HCT116 (cell line): ENCODE measurements around the gene ATG4D. TPM values are rescaled to one million over a fixed set of nuclear protein-coding genes. Genes with fewer than 3 reads are reported as not detected.

ENCODE experiments used
- ATAC-seq: fragments of 200-7000 bp; cut with Tn5 transposase; 2 replicates; pipeline ENCODE4 v1.9.1; 2020; ENCODE audit warnings: mild to moderate bottlenecking, moderate library complexity
- BruUV-seq: library from RNA; stranded (reverse); fragments of 400-500 nt; replicated peaks from 2 replicates; lab custom pipeline; 2021; lab: Mats Ljungman, UMichigan
- CTCF ChIA-PET: fragments of 300-600 bp; sonication (Branson Sonifier 250); formaldehyde crosslinking; loops from one replicate; lab custom pipeline; 2021; ENCODE audit warnings: antibody characterized with exemption; lab: Charles Lee
- POLR2A ChIA-PET: fragments of 300-600, 350-600 bp; sonication (Branson Sonifier 250); formaldehyde crosslinking; loops from one replicate; lab custom pipeline; 2021; ENCODE audit warnings: antibody characterized with exemption; lab: Charles Lee
- RAD21 ChIA-PET, 2 experiments: fragments of 300-600 bp; sonication (Branson Sonifier 250); formaldehyde crosslinking; loops; one replicate each; lab custom pipeline; 2023; ENCODE audit warnings: low total read pairs in 2 of 2; ENCODE audit not compliant: uncharacterized antibody in 2 of 2, unreplicated experiment in 2 of 2, low non-redundant PET in 1 of 2; lab: Charles Lee
- DNase-seq: peaks from one replicate; pipeline ENCODE4 v3.0.0-alpha.2; 2010; ENCODE audit warnings: low read depth, low spot score
- H2AFZ ChIP-seq: fragments of 200-600 bp; shearing (Covaris generic), sonication (generic); 2 replicates; pipeline ENCODE4 v1.6.1; 2017; ENCODE audit warnings: low read depth, mixed run types, mixed read lengths, antibody characterized with exemption, low read length; ENCODE audit not compliant: poor library complexity, severe bottlenecking
- H3K27ac ChIP-seq: 2 replicates; pipeline ENCODE4 v1.5.1; 2012; ENCODE audit warnings: low read depth, low read length
- H3K27me3 ChIP-seq: fragments of 200-600 bp; sonication (generic); 2 replicates; pipeline ENCODE4 v1.6.1; 2016; ENCODE audit warnings: mixed run types, low read length, mixed read lengths; ENCODE audit not compliant: insufficient read depth
- H3K36me3 ChIP-seq, 2 experiments: fragments of 200-500 bp in 1 of 2; fragments of 200-600 bp in 1 of 2; sonication (Bioruptor generic) in 1 of 2; sonication (generic) in 1 of 2; 2 replicates each; pipeline versions ENCODE4 v1.5.1 to v1.6.1; 2014 to 2016; ENCODE audit warnings: low read length in 2 of 2, inconsistent platforms in 1 of 2, mixed read lengths in 1 of 2, mixed run types in 1 of 2; ENCODE audit not compliant: insufficient read depth in 2 of 2, control insufficient read depth in 1 of 2
- H3K4me1 ChIP-seq, 2 experiments: fragments of 200-600 bp in 1 of 2; sonication (generic) in 1 of 2; 2 replicates each; pipeline versions ENCODE4 v1.5.1 to v1.6.1; 2012 to 2017; ENCODE audit warnings: low read length in 2 of 2, inconsistent platforms in 1 of 2, mild to moderate bottlenecking in 1 of 2, mixed read lengths in 1 of 2, mixed run types in 1 of 2, moderate library complexity in 1 of 2; ENCODE audit not compliant: insufficient read depth in 2 of 2, control insufficient read depth in 1 of 2
- H3K4me2 ChIP-seq: fragments of 200-600 bp; sonication (generic); 2 replicates; pipeline ENCODE4 v1.6.1; 2017; ENCODE audit warnings: mixed run types, low read length, mixed read lengths
- H3K4me3 ChIP-seq, 2 experiments: fragments of 200-600 bp in 1 of 2; sonication (generic) in 1 of 2; replicated peaks in 1 of 2; 2 replicates each; pipeline ENCODE4 v1.5.1; 2011 to 2016; ENCODE audit warnings: low read length in 2 of 2, control low read depth in 1 of 2, low read depth in 1 of 2, mild to moderate bottlenecking in 1 of 2, mixed read lengths in 1 of 2, mixed run types in 1 of 2
- H3K79me2 ChIP-seq: fragments of 200-600 bp; sonication (generic); 2 replicates; pipeline ENCODE4 v1.6.1; 2017; ENCODE audit warnings: mild to moderate bottlenecking, mixed run types, low read length, moderate library complexity, mixed read lengths; ENCODE audit not compliant: insufficient read depth
- H3K9ac ChIP-seq: fragments of 200-600 bp; sonication (generic); 2 replicates; pipeline ENCODE4 v1.6.1; 2016; ENCODE audit warnings: low read length, mixed read lengths
- H3K9me2 ChIP-seq: fragments of 200-600 bp; sonication (generic), shearing (Covaris generic); 2 replicates; pipeline ENCODE4 v1.6.1; 2017; ENCODE audit warnings: mixed run types, mild to moderate bottlenecking, moderate library complexity; ENCODE audit not compliant: insufficient read depth
- H3K9me3 ChIP-seq, 2 experiments: fragments of 200-500 bp in 1 of 2; fragments of 200-600 bp in 1 of 2; sonication (Bioruptor generic) in 1 of 2; sonication (generic) in 1 of 2; 2 replicates each; pipeline ENCODE4 v1.6.1; 2014 to 2017; ENCODE audit warnings: low read length in 2 of 2, mixed read lengths in 2 of 2, inconsistent platforms in 1 of 2, low read depth in 1 of 2, mild to moderate bottlenecking in 1 of 2, mixed run types in 1 of 2, moderate library complexity in 1 of 2; ENCODE audit not compliant: control insufficient read depth in 1 of 2, insufficient read depth in 1 of 2
- H4K20me1 ChIP-seq: fragments of 200-600 bp; sonication (generic), shearing (Covaris generic); 2 replicates; pipeline ENCODE4 v1.6.1; 2017; ENCODE audit warnings: mixed run types, mild to moderate bottlenecking, moderate library complexity; ENCODE audit not compliant: insufficient read depth
- CBX3 ChIP-seq: IDR thresholded peaks from 2 replicates; pipeline ENCODE4 v1.6.1; 2012; ENCODE audit warnings: low read depth
- CEBPB ChIP-seq: IDR thresholded peaks from 2 replicates; pipeline ENCODE4 v1.6.1; 2012; ENCODE audit warnings: low read depth
- EGR1 ChIP-seq: IDR thresholded peaks from 2 replicates; pipeline ENCODE4 v1.6.1; 2012; ENCODE audit warnings: low read depth
- EZH2 ChIP-seq: fragments of 200-600 bp; sonication (generic); IDR thresholded peaks from 2 replicates; pipeline ENCODE4 v1.6.1; 2017; ENCODE audit warnings: antibody characterized with exemption, mixed run types
- EZH2phosphoT487 ChIP-seq: fragments of 200-600 bp; IDR thresholded peaks from 2 replicates; pipeline ENCODE4 v1.6.1; 2018; ENCODE audit warnings: antibody characterized with exemption, borderline replicate concordance
- FOSL1 ChIP-seq: IDR thresholded peaks from 2 replicates; pipeline ENCODE4 v1.6.1; 2012; ENCODE audit warnings: low read depth
- JUND ChIP-seq: IDR thresholded peaks from 2 replicates; pipeline ENCODE4 v1.6.1; 2012
- POLR2A ChIP-seq: IDR thresholded peaks from 2 replicates; pipeline ENCODE4 v1.7.0; 2011; ENCODE audit warnings: borderline replicate concordance; ENCODE audit not compliant: insufficient read depth, insufficient read length; ENCODE audit errors: extremely low read depth
- POLR2AphosphoS5 ChIP-seq: IDR thresholded peaks from 2 replicates; pipeline ENCODE4 v1.6.1; 2011; ENCODE audit warnings: mild to moderate bottlenecking, low read depth, low read length, moderate library complexity
- RAD21 ChIP-seq: IDR thresholded peaks from 2 replicates; pipeline ENCODE4 v1.6.1; 2012; ENCODE audit warnings: low read depth, mild to moderate bottlenecking
- SIN3A ChIP-seq: IDR thresholded peaks from 2 replicates; pipeline ENCODE4 v1.6.1; 2012; ENCODE audit warnings: low read depth
- SP1 ChIP-seq: IDR thresholded peaks from 2 replicates; pipeline ENCODE4 v1.6.1; 2012; ENCODE audit warnings: low read depth
- SRF ChIP-seq: IDR thresholded peaks from 2 replicates; pipeline ENCODE4 v1.6.1; 2012; ENCODE audit warnings: low read depth
- TCF7L2 ChIP-seq: IDR thresholded peaks from 2 replicates; pipeline ENCODE4 v1.7.0; 2011; ENCODE audit warnings: borderline replicate concordance, inconsistent platforms; ENCODE audit not compliant: insufficient read depth, insufficient read length; ENCODE audit errors: extremely low read depth
- ZFX ChIP-seq: fragments of 450-650 bp; IDR thresholded peaks from 2 replicates; pipeline ENCODE4 v1.6.1; 2017
- ZNF274 ChIP-seq: fragments of 200-500 bp; sonication (Bioruptor generic); IDR thresholded peaks from 2 replicates; pipeline ENCODE4 v1.6.1; 2014; ENCODE audit warnings: mild to moderate bottlenecking, low read depth, low read length, inconsistent platforms
- intact Hi-C: fragments of 100-400 bp; cut with micrococcal nuclease; formaldehyde crosslinking; loops from 2 replicates; pipeline ENCODE4 v1.10.0; 2022
- total RNA-seq: library from RNA; stranded (reverse); gene quantifications from one replicate; pipeline ENCODE4 v1.2.1, GENCODE V29; 2021; ENCODE audit not compliant: unreplicated experiment
- TF ChIP-seq, protein P1 (sequence below): IDR thresholded peaks from 2 replicates; pipeline ENCODE4 v1.6.1; 2012
- TF ChIP-seq, protein P2 (sequence below): IDR thresholded peaks from 2 replicates; pipeline ENCODE4 v1.6.1; 2012; ENCODE audit warnings: low read depth
- TF ChIP-seq, protein P3 (sequence below): IDR thresholded peaks from 2 replicates; pipeline ENCODE4 v1.6.1; 2011; ENCODE audit warnings: mild to moderate bottlenecking, low read length, moderate library complexity; ENCODE audit not compliant: insufficient replicate concordance; ENCODE audit errors: extremely low read depth

ATG4D gene
- total RNA-seq, 1 experiment from 2014 or later, result 45.4 TPM

- no peak for TF ChIP-seq CBX3
- no peak for TF ChIP-seq EZH2phosphoT487
- no peak for TF ChIP-seq ZNF274
- no peak for TF ChIP-seq TCF7L2
- TF ChIP-seq, protein P1, sequence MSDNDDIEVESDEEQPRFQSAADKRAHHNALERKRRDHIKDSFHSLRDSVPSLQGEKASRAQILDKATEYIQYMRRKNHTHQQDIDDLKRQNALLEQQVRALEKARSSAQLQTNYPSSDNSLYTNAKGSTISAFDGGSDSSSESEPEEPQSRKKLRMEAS, result no peak
- no peak for TF ChIP-seq JUND
- no peak for TF ChIP-seq FOSL1
- TF ChIP-seq SP1, result no peak
- TF ChIP-seq, protein P2, sequence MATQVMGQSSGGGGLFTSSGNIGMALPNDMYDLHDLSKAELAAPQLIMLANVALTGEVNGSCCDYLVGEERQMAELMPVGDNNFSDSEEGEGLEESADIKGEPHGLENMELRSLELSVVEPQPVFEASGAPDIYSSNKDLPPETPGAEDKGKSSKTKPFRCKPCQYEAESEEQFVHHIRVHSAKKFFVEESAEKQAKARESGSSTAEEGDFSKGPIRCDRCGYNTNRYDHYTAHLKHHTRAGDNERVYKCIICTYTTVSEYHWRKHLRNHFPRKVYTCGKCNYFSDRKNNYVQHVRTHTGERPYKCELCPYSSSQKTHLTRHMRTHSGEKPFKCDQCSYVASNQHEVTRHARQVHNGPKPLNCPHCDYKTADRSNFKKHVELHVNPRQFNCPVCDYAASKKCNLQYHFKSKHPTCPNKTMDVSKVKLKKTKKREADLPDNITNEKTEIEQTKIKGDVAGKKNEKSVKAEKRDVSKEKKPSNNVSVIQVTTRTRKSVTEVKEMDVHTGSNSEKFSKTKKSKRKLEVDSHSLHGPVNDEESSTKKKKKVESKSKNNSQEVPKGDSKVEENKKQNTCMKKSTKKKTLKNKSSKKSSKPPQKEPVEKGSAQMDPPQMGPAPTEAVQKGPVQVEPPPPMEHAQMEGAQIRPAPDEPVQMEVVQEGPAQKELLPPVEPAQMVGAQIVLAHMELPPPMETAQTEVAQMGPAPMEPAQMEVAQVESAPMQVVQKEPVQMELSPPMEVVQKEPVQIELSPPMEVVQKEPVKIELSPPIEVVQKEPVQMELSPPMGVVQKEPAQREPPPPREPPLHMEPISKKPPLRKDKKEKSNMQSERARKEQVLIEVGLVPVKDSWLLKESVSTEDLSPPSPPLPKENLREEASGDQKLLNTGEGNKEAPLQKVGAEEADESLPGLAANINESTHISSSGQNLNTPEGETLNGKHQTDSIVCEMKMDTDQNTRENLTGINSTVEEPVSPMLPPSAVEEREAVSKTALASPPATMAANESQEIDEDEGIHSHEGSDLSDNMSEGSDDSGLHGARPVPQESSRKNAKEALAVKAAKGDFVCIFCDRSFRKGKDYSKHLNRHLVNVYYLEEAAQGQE, result no peak
- TF ChIP-seq SIN3A, result no peak
- no peak for TF ChIP-seq CEBPB
- no peak for TF ChIP-seq SRF
- TF ChIP-seq, protein P3, sequence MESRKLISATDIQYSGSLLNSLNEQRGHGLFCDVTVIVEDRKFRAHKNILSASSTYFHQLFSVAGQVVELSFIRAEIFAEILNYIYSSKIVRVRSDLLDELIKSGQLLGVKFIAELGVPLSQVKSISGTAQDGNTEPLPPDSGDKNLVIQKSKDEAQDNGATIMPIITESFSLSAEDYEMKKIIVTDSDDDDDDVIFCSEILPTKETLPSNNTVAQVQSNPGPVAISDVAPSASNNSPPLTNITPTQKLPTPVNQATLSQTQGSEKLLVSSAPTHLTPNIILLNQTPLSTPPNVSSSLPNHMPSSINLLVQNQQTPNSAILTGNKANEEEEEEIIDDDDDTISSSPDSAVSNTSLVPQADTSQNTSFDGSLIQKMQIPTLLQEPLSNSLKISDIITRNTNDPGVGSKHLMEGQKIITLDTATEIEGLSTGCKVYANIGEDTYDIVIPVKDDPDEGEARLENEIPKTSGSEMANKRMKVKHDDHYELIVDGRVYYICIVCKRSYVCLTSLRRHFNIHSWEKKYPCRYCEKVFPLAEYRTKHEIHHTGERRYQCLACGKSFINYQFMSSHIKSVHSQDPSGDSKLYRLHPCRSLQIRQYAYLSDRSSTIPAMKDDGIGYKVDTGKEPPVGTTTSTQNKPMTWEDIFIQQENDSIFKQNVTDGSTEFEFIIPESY, result no peak
- no peak for TF ChIP-seq ZFX
- no peak for TF ChIP-seq EGR1
- TF ChIP-seq POLR2A, result no peak
- no peak for TF ChIP-seq POLR2AphosphoS5
- no peak for TF ChIP-seq RAD21
- no peak for TF ChIP-seq EZH2
- no TSS peak for BruUV-seq
- Histone ChIP-seq H3K27me3 (no peaks in the 10 kb centered on the region), H4K20me1 (no peaks in the 10 kb centered on the region), H3K79me2 (no peaks in the 10 kb centered on the region), H3K4me1 (peaks cover 6 to 12% of the 10 kb centered on the region in 2 experiments; a peak in 3 of 4 replicates), H3K9me3 (no peaks in the 10 kb centered on the region), H3K27ac (no peak overlapping the region), H3K36me3 (no peaks in the 10 kb centered on the region), H3K4me2 (no peak overlapping the region), H3K9me2 (no peaks in the 10 kb centered on the region), H2AFZ (no peak overlapping the region), H3K4me3 (no peak overlapping the region), H3K9ac (no peak overlapping the region)
- POLR2A ChIA-PET, result no interaction called here
- RAD21 ChIA-PET, result no interaction called here
- intact Hi-C loops, result no loop called here
- CTCF ChIA-PET, result no interaction called here
- no peak for ATAC-seq
- DNase-seq, result no peak
Measured at GRCh38 chr19:10538204-10538983, 5.3 kb upstream of the ATG4D start.
